Endothelial cell of umbilical vein (primary cell): ENCODE measurements around the gene SORCS1.

Experiments used
- CTCF ChIP-seq, 2 donors: IDR thresholded peaks; 1 replicate in 1 of 2; 2 replicates in 1 of 2; pipeline ENCODE4 v1.5.1; 2011; ENCODE audit warnings: low read length in 2 of 2, mild to moderate bottlenecking in 2 of 2, moderate library complexity in 2 of 2, control low read depth in 1 of 2, inconsistent platforms in 1 of 2, low read depth in 1 of 2; ENCODE audit not compliant: insufficient read depth in 1 of 2; ENCODE audit errors: extremely low read depth in 1 of 2
- EZH2 ChIP-seq: IDR thresholded peaks from 2 replicates; pipeline ENCODE4 v1.6.1; 2012; ENCODE audit warnings: borderline replicate concordance, low read depth, mild to moderate bottlenecking, moderate library complexity, low read length, inconsistent platforms; ENCODE audit not compliant: severe bottlenecking
- GATA2 ChIP-seq: IDR thresholded peaks from 2 replicates; pipeline ENCODE4 v1.7.0; 2011; ENCODE audit warnings: low read depth, mild to moderate bottlenecking, moderate library complexity, mixed read lengths, low read length; ENCODE audit not compliant: insufficient read length, insufficient read depth
- JUN ChIP-seq: IDR thresholded peaks from 2 replicates; pipeline ENCODE4 v1.6.1; 2011; ENCODE audit warnings: borderline replicate concordance, low read depth; ENCODE audit not compliant: insufficient read length, insufficient read depth
- MAX ChIP-seq: IDR thresholded peaks from 2 replicates; pipeline ENCODE4 v1.6.1; 2011; ENCODE audit not compliant: insufficient read depth, insufficient read length
- POLR2A ChIP-seq: IDR thresholded peaks from 2 replicates; pipeline ENCODE4 v1.6.1; 2012; ENCODE audit warnings: low read depth, mild to moderate bottlenecking, control low read depth, low read length
- POLR2AphosphoS5 ChIP-seq: IDR thresholded peaks from 2 replicates; pipeline ENCODE4 v1.6.1; 2012; ENCODE audit warnings: low read depth, mild to moderate bottlenecking, control low read depth, low read length, moderate library complexity; ENCODE audit not compliant: insufficient read depth

GRCh38 chr10:107104026-107104652 lies 60.4 kb downstream of the SORCS1 start:
- TF ChIP-seq GATA2 (no peak), POLR2AphosphoS5 (no peak), EZH2 (no peak), CTCF (IDR thresholded peaks at IDR 0.05; ENCODE audit: extremely low read depth in 1 of 2, insufficient read depth in 1 of 2, low read depth in 1 of 2, low read length in 2 of 2) (no peak), POLR2A (no peak), MAX (no peak), JUN (no peak)
